BE2C (cell line): Measurements from ENCODE around the gene MAB21L1.

Source experiments
- DNase-seq: peaks from one replicate; pipeline ENCODE4 v3.0.0-alpha.2; 2020
- H3K27me3 ChIP-seq: fragments of 250-450 bp; sonication (Bioruptor Pico); 2 replicates; pipeline ENCODE4 v1.5.1; 2020; ENCODE audit warnings: mild to moderate bottlenecking
- H3K36me3 ChIP-seq: fragments of 250-450 bp; sonication (Bioruptor Pico); 2 replicates; pipeline ENCODE4 v1.5.1; 2020; ENCODE audit warnings: mild to moderate bottlenecking
- H3K4me1 ChIP-seq: fragments of 250-450 bp; sonication (Bioruptor Pico); 2 replicates; pipeline ENCODE4 v1.5.1; 2020
- H3K4me3 ChIP-seq: 2 replicates; pipeline ENCODE4 v1.5.1; 2011; ENCODE audit warnings: low read depth, low read length
- H3K9me3 ChIP-seq: fragments of 250-450 bp; sonication (Bioruptor Pico); 2 replicates; pipeline ENCODE4 v1.5.1; 2020
- CTCF ChIP-seq: IDR thresholded peaks from 2 replicates; pipeline ENCODE4 v1.5.1; 2012; ENCODE audit warnings: mild to moderate bottlenecking, low read depth, low read length

The MAB21L1 gene

GRCh38 chr13:35468195-35468594 lies 8.3 kb downstream of the MAB21L1 start:
- no peak for DNase-seq
- Histone ChIP-seq H3K4me1 (peaks cover 22% of the 10 kb centered on the region), H3K9me3 (no peaks in the 10 kb centered on the region), H3K4me3 (no peak overlapping the region), H3K27me3 (no peaks in the 10 kb centered on the region), H3K36me3 (peaks cover 23% of the 10 kb centered on the region)
- no peak for TF ChIP-seq CTCF

- DNase-seq, result no peak
- no peaks in the 10 kb centered on the region for H3K9me3 ChIP-seq
- H3K4me3 ChIP-seq, result no peak overlapping the region
- TF ChIP-seq CTCF, result no peak
- no peaks in the 10 kb centered on the region for H3K36me3 ChIP-seq
- peaks cover 26% of the 10 kb centered on the region for H3K4me1 ChIP-seq
- H3K27me3 ChIP-seq, result no peaks in the 10 kb centered on the region
These were observed 11.1 kb downstream of the MAB21L1 start for GRCh38 chr13:35465371-35465770.

- H3K4me3 ChIP-seq, result no peak overlapping the region
- H3K4me1 ChIP-seq, result peaks cover 11% of the 10 kb centered on the region
- no peaks in the 10 kb centered on the region for H3K9me3 ChIP-seq
- no peak for TF ChIP-seq CTCF
- no peaks in the 10 kb centered on the region for H3K36me3 ChIP-seq
- H3K27me3 ChIP-seq, result no peaks in the 10 kb centered on the region
- no peak for DNase-seq
These were observed 16.4 kb downstream of the MAB21L1 start for GRCh38 chr13:35460061-35460460.

GRCh38 chr13:35457258-35457657 lies 19.2 kb downstream of the MAB21L1 start:
- Histone ChIP-seq H3K4me3 (no peak overlapping the region), H3K36me3 (no peaks in the 10 kb centered on the region), H3K9me3 (no peaks in the 10 kb centered on the region), H3K4me1 (peaks cover 4% of the 10 kb centered on the region; the same call in 1 of the 2 replicates), H3K27me3 (no peaks in the 10 kb centered on the region)
- no peak for TF ChIP-seq CTCF
- DNase-seq, result no peak

- Histone ChIP-seq H3K27me3 (no peaks in the 10 kb centered on the region), H3K9me3 (no peaks in the 10 kb centered on the region), H3K36me3 (no peaks in the 10 kb centered on the region), H3K4me1 (no peaks in the 10 kb centered on the region), H3K4me3 (no peak overlapping the region)
- TF ChIP-seq CTCF, result no peak
- DNase-seq, result no peak
These were observed 21.5 kb downstream of the MAB21L1 start for GRCh38 chr13:35455022-35455421.

- H3K27me3 ChIP-seq, result no peaks in the 10 kb centered on the region
- H3K4me3 ChIP-seq, result no peak overlapping the region
- no peaks in the 10 kb centered on the region for H3K9me3 ChIP-seq
- H3K36me3 ChIP-seq, result no peaks in the 10 kb centered on the region
- TF ChIP-seq CTCF, result no peak
- 0 out of 2 replicates have a peak, but pooled peaks cover 6% of the 10 kb centered on the region for H3K4me1 ChIP-seq
- DNase-seq, result no peak
These were observed 26.7 kb downstream of the MAB21L1 start for GRCh38 chr13:35449821-35450220.
